ENCODE results near the gene SLC44A3. TPM values are rescaled to one million over a fixed set of nuclear protein-coding genes. Genes with fewer than 3 reads are reported as not detected.

Gene SLC44A3
- total and polyA plus RNA-seq, 7 experiments from 2014 or later, result 0.24 to 1.0 TPM; not detected in 5

DNA sequence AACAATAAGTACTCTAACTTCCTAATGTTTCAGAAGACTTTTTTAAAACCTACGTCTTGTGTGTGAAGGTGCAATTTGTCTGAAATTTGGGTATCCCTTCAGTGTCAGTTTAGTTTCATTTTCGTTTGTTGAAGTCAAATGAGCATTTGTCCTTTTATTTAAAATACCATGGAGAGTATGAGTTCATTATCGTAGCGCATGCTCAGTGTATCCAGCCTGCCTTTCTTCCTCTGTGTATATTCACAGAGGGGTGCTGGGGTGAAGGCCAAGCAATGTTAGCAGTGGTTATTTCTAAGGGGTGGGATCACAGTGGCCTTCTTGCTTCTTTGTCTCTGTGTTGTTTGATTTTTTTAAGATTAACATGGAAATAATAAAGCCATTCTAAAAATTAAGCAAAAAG, 63.5 kb downstream of the SLC44A3 start:
- Histone ChIP-seq H3K27me3 (ENCODE audit: control insufficient read depth in 2 of 2, insufficient read depth in 2 of 2, low read length in 2 of 2) (no peaks in the 10 kb centered on the region), H3K4me1 (ENCODE audit: control insufficient read depth in 2 of 2, insufficient read depth in 2 of 2, low read length in 2 of 2) (peaks cover 0 to 6% of the 10 kb centered on the region in 2 donors), H3K27ac (ENCODE audit: low read depth, low read length) (peak overlapping the region; percentile 10), H3K36me3 (ENCODE audit: control insufficient read depth in 2 of 3, insufficient read depth in 3 of 3, low read length in 3 of 3) (no peaks in the 10 kb centered on the region), H3K9me3 (ENCODE audit: control insufficient read depth in 2 of 3, low read length in 3 of 3) (no peaks in the 10 kb centered on the region), H3K4me3 (ENCODE audit: low read length) (no peak overlapping the region)
- POLR2A ChIA-PET, result interaction anchor here (0.7 kb wide), 1 partner anchor 350 kb away, joined by 3 read pairs; no protein-coding TSS in a partner anchor
- no peaks in the 10 kb centered on the region for H3K27me3 Mint-ChIP-seq
- CTCF ChIA-PET, result interaction anchor here (0.7 to 1.6 kb wide), 2 partner anchors 30 to 78 kb away, joined by 3 to 7 read pairs; no protein-coding TSS in a partner anchor
- intact Hi-C loops (cut with micrococcal nuclease), result loop anchor here (2.0 to 5.0 kb wide), 2 partner anchors 43 to 79 kb away; partner anchors contain the start of gene CNN3 (in 1 of the 2)
- H3K36me3 Mint-ChIP-seq, result peaks cover 0 to 3% (median 0%) of the 10 kb centered on the region in 5 donors
- ATAC-seq, result peak; percentile 67
- peaks cover 0 to 2% (median 0%) of the 10 kb centered on the region in 11 donors for H3K9me3 Mint-ChIP-seq
- peak overlapping the region; percentile 0 to 79 (median 66) for H3K4me3 Mint-ChIP-seq
- H3K4me1 Mint-ChIP-seq, result peaks cover 6 to 16% (median 16%) of the 10 kb centered on the region in 7 donors
- peak overlapping the region; percentile 75 to 93 (median 82) for H3K27ac Mint-ChIP-seq
- peak in 7 of 9 donors; percentile 6 to 50 (median 35) for DNase-seq

GRCh38 chr1:94884106-94884505, 63.9 kb downstream of the SLC44A3 start:
- peaks cover 0 to 1% (median 0%) of the 10 kb centered on the region in 5 donors for H3K27me3 Mint-ChIP-seq
- H3K4me3 ChIP-seq (ENCODE audit: low read length), result no peak overlapping the region
- no peak for DNase-seq
- H3K4me1 ChIP-seq (ENCODE audit: control insufficient read depth in 2 of 2, insufficient read depth in 2 of 2, low read length in 2 of 2), result peaks cover 0 to 6% of the 10 kb centered on the region in 2 donors
- intact Hi-C loops (cut with micrococcal nuclease), result loop anchor here in 1 of 2 donors (5.0 kb wide), 1 partner anchor 78 kb away; no protein-coding TSS in a partner anchor
- no peak overlapping the region for H3K27ac ChIP-seq (ENCODE audit: low read depth, low read length)
- peaks cover 6 to 16% (median 16%) of the 10 kb centered on the region in 7 donors for H3K4me1 Mint-ChIP-seq
- H3K27me3 ChIP-seq (ENCODE audit: control insufficient read depth in 2 of 2, insufficient read depth in 2 of 2, low read length in 2 of 2), result no peaks in the 10 kb centered on the region
- H3K36me3 Mint-ChIP-seq, result peaks cover 0 to 3% (median 0%) of the 10 kb centered on the region in 5 donors
- CTCF ChIA-PET, result interaction anchor here (0.7 kb wide), 1 partner anchor 78 kb away, joined by 3 read pairs; no protein-coding TSS in a partner anchor
- no peaks in the 10 kb centered on the region for H3K36me3 ChIP-seq (ENCODE audit: control insufficient read depth in 2 of 3, insufficient read depth in 3 of 3, low read length in 3 of 3)
- ATAC-seq, result no peak
- POLR2A ChIA-PET, result interaction anchor here (0.7 kb wide), 1 partner anchor 349 kb away, joined by 3 read pairs; no protein-coding TSS in a partner anchor
- peak overlapping the region in 8 of 10 donors; percentile 0 to 79 (median 68) for H3K4me3 Mint-ChIP-seq
- no peaks in the 10 kb centered on the region for H3K9me3 ChIP-seq (ENCODE audit: control insufficient read depth in 2 of 3, low read length in 3 of 3)
- peak overlapping the region in 8 of 9 donors; percentile 47 to 93 (median 80) for H3K27ac Mint-ChIP-seq
- H3K9me3 Mint-ChIP-seq, result peaks cover 0 to 2% (median 0%) of the 10 kb centered on the region in 11 donors

DNA sequence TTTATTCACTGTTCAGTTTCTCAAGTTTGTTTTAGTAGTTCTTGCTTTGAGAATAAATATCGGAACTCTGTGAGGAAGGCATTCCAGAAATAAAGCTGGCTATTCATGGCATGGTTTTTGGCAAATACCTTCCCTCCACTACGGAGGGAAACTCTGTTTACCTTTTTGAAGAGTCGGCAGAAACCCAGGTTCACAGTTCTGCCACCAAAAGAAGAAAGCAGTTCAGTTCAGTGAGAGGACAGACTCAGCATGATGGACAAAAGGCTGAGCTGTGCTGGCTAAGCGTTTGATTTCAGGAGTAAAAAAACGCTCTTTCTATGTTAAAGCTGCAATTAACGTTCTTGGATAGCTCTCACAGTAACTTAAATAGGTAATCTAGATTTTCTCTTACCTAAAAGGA, 64.3 kb downstream of the SLC44A3 start:
- Mint-ChIP-seq H3K9me3 (peaks cover 0 to 2% (median 0%) of the 10 kb centered on the region in 11 donors), H3K4me3 (no peak overlapping the region), H3K27ac (peak overlapping the region in 1 of 9 donors; percentile 47), H3K36me3 (peaks cover 0 to 3% (median 0%) of the 10 kb centered on the region in 5 donors), H3K4me1 (peaks cover 6 to 16% (median 16%) of the 10 kb centered on the region in 7 donors), H3K27me3 (peaks cover 0 to 3% (median 0%) of the 10 kb centered on the region in 5 donors)
- Histone ChIP-seq H3K36me3 (ENCODE audit: control insufficient read depth in 2 of 3, insufficient read depth in 3 of 3, low read length in 3 of 3) (no peaks in the 10 kb centered on the region), H3K4me3 (ENCODE audit: low read length) (no peak overlapping the region), H3K4me1 (ENCODE audit: control insufficient read depth in 2 of 2, insufficient read depth in 2 of 2, low read length in 2 of 2) (peaks cover 0 to 6% of the 10 kb centered on the region in 2 donors), H3K27ac (ENCODE audit: low read depth, low read length) (no peak overlapping the region), H3K27me3 (ENCODE audit: control insufficient read depth in 2 of 2, insufficient read depth in 2 of 2, low read length in 2 of 2) (no peaks in the 10 kb centered on the region), H3K9me3 (ENCODE audit: control insufficient read depth in 2 of 3, low read length in 3 of 3) (no peaks in the 10 kb centered on the region)
- intact Hi-C loops (cut with micrococcal nuclease), result loop anchor here in 1 of 2 donors (5.0 kb wide), 1 partner anchor 78 kb away; no protein-coding TSS in a partner anchor
- ChIA-PET CTCF (no interaction called here), POLR2A (interaction anchor here (0.7 kb wide), 1 partner anchor 349 kb away, joined by 3 read pairs; no protein-coding TSS in a partner anchor)
- no peak for DNase-seq
- no peak for ATAC-seq

DNA sequence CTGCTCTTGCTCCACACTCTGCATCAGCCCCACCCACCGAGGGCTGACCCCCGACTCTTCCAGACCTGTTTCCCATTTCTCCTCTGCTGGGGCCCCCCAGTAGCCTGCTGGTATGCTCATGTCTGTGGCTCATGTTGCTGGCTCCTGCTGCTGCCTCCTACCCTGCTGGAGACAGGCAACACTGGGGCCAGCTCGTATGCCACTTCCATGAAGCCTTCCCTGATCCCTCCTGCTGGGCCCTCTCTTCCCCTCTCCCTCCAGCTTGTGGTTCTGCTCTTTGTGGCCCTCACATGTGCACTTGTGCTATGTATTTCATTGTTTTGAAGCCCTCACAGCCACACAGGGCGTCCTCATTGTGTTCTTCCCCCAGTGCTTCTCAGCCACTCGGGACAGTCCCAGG, 66.2 kb downstream of the SLC44A3 start:
- Histone ChIP-seq H3K36me3 (ENCODE audit: control insufficient read depth in 2 of 3, insufficient read depth in 3 of 3, low read length in 3 of 3) (no peaks in the 10 kb centered on the region), H3K27ac (ENCODE audit: low read depth, low read length) (no peak overlapping the region), H3K9me3 (ENCODE audit: control insufficient read depth in 2 of 3, low read length in 3 of 3) (no peaks in the 10 kb centered on the region), H3K4me1 (ENCODE audit: control insufficient read depth in 2 of 2, insufficient read depth in 2 of 2, low read length in 2 of 2) (peaks cover 0 to 6% of the 10 kb centered on the region in 2 donors), H3K27me3 (ENCODE audit: control insufficient read depth in 2 of 2, insufficient read depth in 2 of 2, low read length in 2 of 2) (no peaks in the 10 kb centered on the region), H3K4me3 (ENCODE audit: low read length) (no peak overlapping the region)
- intact Hi-C loops (cut with micrococcal nuclease), result no loop called here
- Mint-ChIP-seq H3K27ac (no peak overlapping the region), H3K27me3 (peaks cover 0 to 3% (median 0%) of the 10 kb centered on the region in 5 donors), H3K4me3 (no peak overlapping the region), H3K9me3 (peaks cover 0 to 2% (median 0%) of the 10 kb centered on the region in 11 donors), H3K4me1 (peaks cover 6 to 16% (median 16%) of the 10 kb centered on the region in 7 donors), H3K36me3 (peaks cover 0 to 3% (median 0%) of the 10 kb centered on the region in 5 donors)
- DNase-seq (no peak), ATAC-seq (no peak)
- CTCF ChIA-PET, result no interaction called here
- POLR2A ChIA-PET, result no interaction called here

DNA sequence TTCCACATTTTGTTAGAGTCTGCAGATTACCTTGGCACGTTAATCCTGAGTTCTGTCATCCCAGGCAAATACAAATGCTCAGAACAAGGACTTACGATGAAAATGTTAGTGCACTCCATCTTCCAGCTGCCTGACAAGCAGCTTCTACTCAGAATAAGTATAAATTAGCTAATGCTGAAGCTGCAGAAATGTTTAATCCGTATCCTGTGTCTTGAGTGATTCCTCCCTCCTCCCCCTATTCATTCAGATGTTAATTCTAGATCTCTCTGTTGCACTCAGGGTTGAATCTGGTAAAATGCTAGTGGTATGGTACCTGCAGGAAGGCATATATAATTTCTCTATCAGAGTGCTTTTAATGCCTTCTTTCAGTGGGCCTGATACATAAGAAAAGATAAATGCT, 66.9 kb downstream of the SLC44A3 start:
- no peak overlapping the region for H3K4me3 Mint-ChIP-seq
- no peak for ATAC-seq
- CTCF ChIA-PET, result no interaction called here
- H3K36me3 ChIP-seq (ENCODE audit: control insufficient read depth in 2 of 3, insufficient read depth in 3 of 3, low read length in 3 of 3), result no peaks in the 10 kb centered on the region
- H3K36me3 Mint-ChIP-seq, result peaks cover 0 to 3% (median 0%) of the 10 kb centered on the region in 5 donors
- no peaks in the 10 kb centered on the region for H3K27me3 ChIP-seq (ENCODE audit: control insufficient read depth in 2 of 2, insufficient read depth in 2 of 2, low read length in 2 of 2)
- no peak overlapping the region for H3K4me3 ChIP-seq (ENCODE audit: low read length)
- peaks cover 0 to 6% of the 10 kb centered on the region in 2 donors for H3K4me1 ChIP-seq (ENCODE audit: control insufficient read depth in 2 of 2, insufficient read depth in 2 of 2, low read length in 2 of 2)
- no peaks in the 10 kb centered on the region for H3K9me3 ChIP-seq (ENCODE audit: control insufficient read depth in 2 of 3, low read length in 3 of 3)
- intact Hi-C loops (cut with micrococcal nuclease), result no loop called here
- peaks cover 0 to 2% (median 0%) of the 10 kb centered on the region in 11 donors for H3K9me3 Mint-ChIP-seq
- POLR2A ChIA-PET, result no interaction called here
- DNase-seq, result no peak
- H3K4me1 Mint-ChIP-seq, result peaks cover 6 to 16% (median 16%) of the 10 kb centered on the region in 7 donors
- H3K27ac Mint-ChIP-seq, result no peak overlapping the region
- no peak overlapping the region for H3K27ac ChIP-seq (ENCODE audit: low read depth, low read length)
- H3K27me3 Mint-ChIP-seq, result peaks cover 0 to 3% (median 0%) of the 10 kb centered on the region in 5 donors

GRCh38 chr1:94887603-94888171, 67.5 kb downstream of the SLC44A3 start:
- peaks cover 6 to 15% (median 15%) of the 10 kb centered on the region in 7 donors for H3K4me1 Mint-ChIP-seq
- Histone ChIP-seq H3K4me1 (ENCODE audit: control insufficient read depth in 2 of 2, insufficient read depth in 2 of 2, low read length in 2 of 2) (peaks cover 0 to 6% of the 10 kb centered on the region in 2 donors), H3K9me3 (ENCODE audit: control insufficient read depth in 2 of 3, low read length in 3 of 3) (no peaks in the 10 kb centered on the region), H3K4me3 (ENCODE audit: low read length) (no peak overlapping the region), H3K36me3 (ENCODE audit: control insufficient read depth in 2 of 3, insufficient read depth in 3 of 3, low read length in 3 of 3) (no peaks in the 10 kb centered on the region), H3K27me3 (ENCODE audit: control insufficient read depth in 2 of 2, insufficient read depth in 2 of 2, low read length in 2 of 2) (no peaks in the 10 kb centered on the region), H3K27ac (ENCODE audit: low read depth, low read length) (no peak overlapping the region)
- intact Hi-C loops (cut with micrococcal nuclease), result no loop called here
- H3K9me3 Mint-ChIP-seq, result peaks cover 0 to 1% (median 0%) of the 10 kb centered on the region in 11 donors
- DNase-seq, result no peak
- CTCF ChIA-PET, result interaction anchor here (0.6 kb wide), 1 partner anchor 33 kb away, joined by 3 read pairs; no protein-coding TSS in a partner anchor
- peaks cover 0 to 3% (median 0%) of the 10 kb centered on the region in 5 donors for H3K27me3 Mint-ChIP-seq
- POLR2A ChIA-PET, result no interaction called here
- ATAC-seq, result no peak
- H3K27ac Mint-ChIP-seq, result no peak overlapping the region
- peaks cover 0 to 3% (median 0%) of the 10 kb centered on the region in 5 donors for H3K36me3 Mint-ChIP-seq
- peak overlapping the region in 1 of 10 donors; percentile 10 for H3K4me3 Mint-ChIP-seq

All from naive thymus-derived CD4-positive, alpha-beta T cell (primary cell).